Measurements from ENCODE around the gene ZNF468. TPM values are rescaled to one million over a fixed set of nuclear protein-coding genes. Genes with fewer than 3 reads are reported as not detected.

The ZNF468 gene
- total RNA-seq, 1 experiment from 2014 or later: 21.5 TPM

DNA sequence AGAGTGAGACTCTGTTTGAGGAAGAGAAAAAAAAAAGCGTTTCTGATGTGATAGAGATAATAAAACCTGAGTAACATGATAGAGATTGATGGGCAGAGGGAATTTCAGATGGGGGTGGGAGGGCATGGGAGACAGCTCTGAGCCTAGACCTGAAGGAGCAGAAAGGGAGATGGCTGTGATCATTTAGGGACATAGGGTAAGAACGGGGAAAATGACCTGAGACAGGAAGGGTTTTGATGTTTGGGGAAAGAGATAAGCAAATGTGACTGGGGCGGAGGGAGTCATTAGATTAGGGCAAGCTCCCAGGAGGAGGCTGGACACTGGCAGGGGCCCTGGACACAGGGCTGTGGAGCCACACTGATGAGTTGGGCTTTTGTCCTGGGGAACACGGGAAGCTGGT, 33.9 kb upstream of the ZNF468 start:
- ATAC-seq (no peak), DNase-seq (no peak)
- POLR2A ChIA-PET (ENCODE audit: unreplicated experiment): no interaction called here
- intact Hi-C loops (cut with micrococcal nuclease): no loop called here
- H3K27ac ChIP-seq (ENCODE audit: low read length): no peak overlapping the region
- CTCF ChIA-PET: no interaction called here
- TF ChIP-seq EZH2phosphoT487 (IDR thresholded peaks at IDR 0.05; ENCODE audit: borderline replicate concordance, low read length): no peak
- TF ChIP-seq, protein P1, sequence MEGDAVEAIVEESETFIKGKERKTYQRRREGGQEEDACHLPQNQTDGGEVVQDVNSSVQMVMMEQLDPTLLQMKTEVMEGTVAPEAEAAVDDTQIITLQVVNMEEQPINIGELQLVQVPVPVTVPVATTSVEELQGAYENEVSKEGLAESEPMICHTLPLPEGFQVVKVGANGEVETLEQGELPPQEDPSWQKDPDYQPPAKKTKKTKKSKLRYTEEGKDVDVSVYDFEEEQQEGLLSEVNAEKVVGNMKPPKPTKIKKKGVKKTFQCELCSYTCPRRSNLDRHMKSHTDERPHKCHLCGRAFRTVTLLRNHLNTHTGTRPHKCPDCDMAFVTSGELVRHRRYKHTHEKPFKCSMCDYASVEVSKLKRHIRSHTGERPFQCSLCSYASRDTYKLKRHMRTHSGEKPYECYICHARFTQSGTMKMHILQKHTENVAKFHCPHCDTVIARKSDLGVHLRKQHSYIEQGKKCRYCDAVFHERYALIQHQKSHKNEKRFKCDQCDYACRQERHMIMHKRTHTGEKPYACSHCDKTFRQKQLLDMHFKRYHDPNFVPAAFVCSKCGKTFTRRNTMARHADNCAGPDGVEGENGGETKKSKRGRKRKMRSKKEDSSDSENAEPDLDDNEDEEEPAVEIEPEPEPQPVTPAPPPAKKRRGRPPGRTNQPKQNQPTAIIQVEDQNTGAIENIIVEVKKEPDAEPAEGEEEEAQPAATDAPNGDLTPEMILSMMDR (conservative IDR thresholded peaks at IDR 0.05; ENCODE audit: low read depth, low read length): no peak
- TF ChIP-seq EZH2 (IDR thresholded peaks at IDR 0.05; ENCODE audit: low read length, unreplicated experiment): no peak
- no peak overlapping the region for H3K4me2 ChIP-seq (ENCODE audit: low read length)
- no peaks in the 10 kb centered on the region for H3K27me3 ChIP-seq (ENCODE audit: low read length)
- no TSS peak for BruUV-seq (replicated peaks)
- no peak overlapping the region for H2AFZ ChIP-seq (ENCODE audit: low read length)
- peaks cover 44% of the 10 kb centered on the region for H3K36me3 ChIP-seq (ENCODE audit: low read depth, low read length)
- no peaks in the 10 kb centered on the region for H3K9me3 ChIP-seq (ENCODE audit: low read length)
- H3K4me1 ChIP-seq (ENCODE audit: insufficient read depth, low read length): no peaks in the 10 kb centered on the region
- no peaks in the 10 kb centered on the region for H3F3A ChIP-seq (ENCODE audit: low read length, unreplicated experiment)
- peaks cover 29% of the 10 kb centered on the region for H3K79me2 ChIP-seq (ENCODE audit: low read length)
- no peak overlapping the region for H3K4me3 ChIP-seq (ENCODE audit: low read length)
- H3K9me2 ChIP-seq (replicated peaks; ENCODE audit: low read length): no peaks in the 10 kb centered on the region
- H3K9ac ChIP-seq (ENCODE audit: low read length): no peak overlapping the region
- H4K20me1 ChIP-seq (ENCODE audit: low read length): no peaks in the 10 kb centered on the region

DNA sequence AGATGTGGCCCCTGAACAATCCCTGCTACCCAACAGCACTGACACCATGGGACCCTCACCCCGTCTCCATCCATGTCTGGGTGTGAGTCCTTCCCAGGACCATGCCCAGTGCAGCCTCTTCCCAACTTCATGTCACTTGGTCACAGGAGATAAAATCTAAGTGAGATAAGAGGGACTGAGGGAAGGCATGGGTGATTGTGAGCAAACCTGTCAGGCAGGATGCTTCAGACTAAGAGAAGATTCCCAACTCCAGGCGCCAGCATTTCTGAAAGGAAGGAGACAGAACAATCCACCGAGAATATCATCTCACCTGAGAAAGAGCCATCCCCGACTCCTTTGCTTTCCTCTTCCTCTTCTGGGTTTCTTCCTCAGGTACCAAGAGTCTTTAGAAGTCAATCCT, 32.5 kb upstream of the ZNF468 start:
- 0 out of 2 replicates have a peak, but pooled peaks cover 2% of the 10 kb centered on the region for H3K9me3 ChIP-seq (ENCODE audit: low read length)
- DNase-seq (no peak), ATAC-seq (no peak)
- H3K4me1 ChIP-seq (ENCODE audit: insufficient read depth, low read length): no peaks in the 10 kb centered on the region
- peaks cover 52% of the 10 kb centered on the region for H3K36me3 ChIP-seq (ENCODE audit: low read depth, low read length)
- no peaks in the 10 kb centered on the region for H3K9me2 ChIP-seq (replicated peaks; ENCODE audit: low read length)
- no peak overlapping the region for H3K4me3 ChIP-seq (ENCODE audit: low read length)
- no peaks in the 10 kb centered on the region for H3K27me3 ChIP-seq (ENCODE audit: low read length)
- CTCF ChIA-PET: no interaction called here
- TF ChIP-seq EZH2 (IDR thresholded peaks at IDR 0.05; ENCODE audit: low read length, unreplicated experiment) (no peak), EZH2phosphoT487 (IDR thresholded peaks at IDR 0.05; ENCODE audit: borderline replicate concordance, low read length) (no peak)
- TF ChIP-seq, protein P1 (conservative IDR thresholded peaks at IDR 0.05; ENCODE audit: low read depth, low read length): no peak
- POLR2A ChIA-PET (ENCODE audit: unreplicated experiment): no interaction called here
- H3K9ac ChIP-seq (ENCODE audit: low read length): no peak overlapping the region
- intact Hi-C loops (cut with micrococcal nuclease): no loop called here
- no peaks in the 10 kb centered on the region for H4K20me1 ChIP-seq (ENCODE audit: low read length)
- no peak overlapping the region for H2AFZ ChIP-seq (ENCODE audit: low read length)
- no peak overlapping the region for H3K27ac ChIP-seq (ENCODE audit: low read length)
- no TSS peak for BruUV-seq (replicated peaks)
- H3F3A ChIP-seq (ENCODE audit: low read length, unreplicated experiment): no peaks in the 10 kb centered on the region
- H3K4me2 ChIP-seq (ENCODE audit: low read length): no peak overlapping the region
- H3K79me2 ChIP-seq (ENCODE audit: low read length): peaks cover 15% of the 10 kb centered on the region

DNA sequence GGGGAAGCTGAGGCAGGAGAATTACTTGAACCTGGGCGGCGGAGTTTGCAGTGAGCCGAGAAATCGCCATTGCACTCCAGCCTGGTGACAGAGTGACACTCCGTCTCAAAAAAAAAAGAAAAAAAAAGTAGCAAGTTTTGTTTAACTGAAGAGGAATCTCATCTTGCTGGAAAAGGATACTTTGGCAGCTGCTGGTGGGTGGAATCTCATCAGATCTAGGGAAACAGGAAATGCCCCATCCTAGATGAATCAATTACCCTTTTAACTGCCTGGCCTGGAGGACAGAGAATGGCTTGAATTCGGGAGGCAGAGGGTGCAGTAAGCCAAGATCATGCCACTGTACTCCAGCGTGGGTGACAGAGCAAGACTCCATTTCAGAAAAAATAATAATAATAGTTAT, 31.7 kb upstream of the ZNF468 start:
- H3K4me2 ChIP-seq (ENCODE audit: low read length): no peak overlapping the region
- H3K4me3 ChIP-seq (ENCODE audit: low read length): no peak overlapping the region
- no peaks in the 10 kb centered on the region for H3K9me2 ChIP-seq (replicated peaks; ENCODE audit: low read length)
- no peak overlapping the region for H3K9ac ChIP-seq (ENCODE audit: low read length)
- H3K27ac ChIP-seq (ENCODE audit: low read length): no peak overlapping the region
- no peaks in the 10 kb centered on the region for H3F3A ChIP-seq (ENCODE audit: low read length, unreplicated experiment)
- TF ChIP-seq EZH2phosphoT487 (IDR thresholded peaks at IDR 0.05; ENCODE audit: borderline replicate concordance, low read length) (no peak), EZH2 (IDR thresholded peaks at IDR 0.05; ENCODE audit: low read length, unreplicated experiment) (no peak)
- TF ChIP-seq, protein P1 (conservative IDR thresholded peaks at IDR 0.05; ENCODE audit: low read depth, low read length): no peak
- intact Hi-C loops (cut with micrococcal nuclease): no loop called here
- H3K27me3 ChIP-seq (ENCODE audit: low read length): no peaks in the 10 kb centered on the region
- H3K36me3 ChIP-seq (ENCODE audit: low read depth, low read length): peaks cover 60% of the 10 kb centered on the region
- ATAC-seq: no peak
- H3K4me1 ChIP-seq (ENCODE audit: insufficient read depth, low read length): no peaks in the 10 kb centered on the region
- DNase-seq: no peak
- BruUV-seq (replicated peaks): no TSS peak
- H4K20me1 ChIP-seq (ENCODE audit: low read length): no peaks in the 10 kb centered on the region
- H3K9me3 ChIP-seq (ENCODE audit: low read length): peaks cover 10% of the 10 kb centered on the region; the same call in 1 of the 2 replicates
- no peak overlapping the region for H2AFZ ChIP-seq (ENCODE audit: low read length)
- H3K79me2 ChIP-seq (ENCODE audit: low read length): peaks cover 6% of the 10 kb centered on the region; the same call in 1 of the 2 replicates
- CTCF ChIA-PET: no interaction called here
- POLR2A ChIA-PET (ENCODE audit: unreplicated experiment): no interaction called here
